KMS-11 (cell line): ENCODE results near the gene ID3.
"Not testable (repeated sequence)": the region's sequence is repeated elsewhere in the genome, so short reads cannot be mapped to it uniquely, and the experiment has no call there.

Experiments used
- H2AFZ ChIP-seq: fragments of 200-600 bp; sonication (generic); 2 replicates; pipeline ENCODE4 v1.6.1; 2016; ENCODE audit warnings: antibody characterized with exemption, mixed run types, low read depth
- H3K27ac ChIP-seq: fragments of 200-600 bp; sonication (generic); 2 replicates; pipeline ENCODE4 v1.6.1; 2016; ENCODE audit warnings: mild to moderate bottlenecking, mixed run types
- H3K27me3 ChIP-seq: fragments of 200-600 bp; sonication (generic); 2 replicates; pipeline ENCODE4 v1.6.1; 2017; ENCODE audit warnings: mild to moderate bottlenecking, low read depth, mixed run types, moderate library complexity; ENCODE audit not compliant: insufficient read depth
- H3K36me3 ChIP-seq: fragments of 200-600 bp; sonication (generic); 2 replicates; pipeline ENCODE4 v1.6.1; 2017; ENCODE audit warnings: mild to moderate bottlenecking, mixed run types; ENCODE audit not compliant: insufficient read depth
- H3K4me1 ChIP-seq: fragments of 200-600 bp; sonication (generic); 2 replicates; pipeline ENCODE4 v1.6.1; 2016; ENCODE audit warnings: mild to moderate bottlenecking, low read depth, mixed run types; ENCODE audit not compliant: poor library complexity, severe bottlenecking
- H3K4me2 ChIP-seq: fragments of 200-600 bp; sonication (generic); 2 replicates; pipeline ENCODE4 v1.7.0; 2016; ENCODE audit warnings: mild to moderate bottlenecking, mixed run types
- H3K4me3 ChIP-seq: fragments of 200-600 bp; sonication (generic); IDR thresholded peaks from 2 replicates; pipeline ENCODE4 v1.6.1; 2017; ENCODE audit warnings: low read depth, low read length, mixed read lengths; ENCODE audit not compliant: insufficient read depth
- H3K79me2 ChIP-seq: fragments of 200-600 bp; sonication (generic); 2 replicates; pipeline ENCODE4 v1.6.1; 2016; ENCODE audit warnings: low read depth, mixed run types; ENCODE audit not compliant: insufficient read depth
- H3K9ac ChIP-seq: fragments of 200-600 bp; sonication (generic); 2 replicates; pipeline ENCODE4 v1.6.1; 2016; ENCODE audit warnings: mild to moderate bottlenecking, mixed run types
- H4K20me1 ChIP-seq: fragments of 200-600 bp; sonication (generic); 2 replicates; pipeline ENCODE4 v1.6.1; 2016; ENCODE audit warnings: mild to moderate bottlenecking, mixed run types; ENCODE audit not compliant: insufficient read depth
- TF ChIP-seq, protein P1 (sequence below): fragments of 200-600 bp; sonication (generic); conservative IDR thresholded peaks from 2 replicates; pipeline ENCODE4 v1.6.1; 2017; ENCODE audit warnings: low read depth, mild to moderate bottlenecking, antibody characterized with exemption, low read length, moderate library complexity, mixed read lengths

The ID3 gene

DNA sequence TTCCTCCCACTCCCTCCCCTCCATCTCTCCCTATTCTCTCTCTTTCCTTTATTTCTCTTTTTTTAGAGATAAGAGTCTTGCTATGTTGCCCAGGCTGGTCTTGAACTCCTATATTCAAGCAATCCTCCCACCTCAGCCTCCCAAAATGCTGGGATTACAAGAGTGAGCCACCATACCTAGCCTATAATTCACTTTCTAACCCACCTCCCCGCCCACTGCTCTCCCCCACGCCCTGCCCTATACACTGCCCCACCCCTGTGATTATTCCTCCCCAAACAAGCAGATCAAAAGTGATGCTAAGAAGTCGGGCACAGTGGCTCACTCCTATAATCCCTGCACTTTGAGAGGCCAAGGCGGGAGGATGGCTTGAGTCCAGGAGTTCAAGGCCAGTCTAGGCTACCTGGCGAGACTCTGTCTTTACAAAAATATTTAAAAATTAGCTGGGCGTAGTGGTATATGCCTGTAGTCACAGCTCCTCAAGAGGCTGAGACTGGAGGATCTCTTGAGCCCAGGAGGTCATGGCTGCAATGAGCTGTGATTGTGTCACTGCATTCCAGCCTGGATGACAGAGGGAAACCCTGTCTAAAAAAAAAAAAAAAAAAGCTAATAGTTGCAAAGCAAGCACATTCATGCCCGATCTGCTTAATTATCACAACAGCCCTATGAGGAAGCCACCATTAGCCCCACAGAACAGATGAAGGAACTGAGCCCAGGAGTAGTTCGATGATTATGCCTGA is 15.4 kb downstream of the ID3 start:
- Histone ChIP-seq H3K36me3 (no peaks in the 10 kb centered on the region), H3K9ac (no peak overlapping the region), H3K27ac (no peak overlapping the region), H3K4me3 (no peak overlapping the region), H4K20me1 (no peaks in the 10 kb centered on the region), H3K79me2 (no peaks in the 10 kb centered on the region), H3K4me1 (peaks cover 17% of the 10 kb centered on the region), H3K27me3 (no peaks in the 10 kb centered on the region), H3K4me2 (no peak overlapping the region), H2AFZ (no peak overlapping the region)
- TF ChIP-seq, protein P1, sequence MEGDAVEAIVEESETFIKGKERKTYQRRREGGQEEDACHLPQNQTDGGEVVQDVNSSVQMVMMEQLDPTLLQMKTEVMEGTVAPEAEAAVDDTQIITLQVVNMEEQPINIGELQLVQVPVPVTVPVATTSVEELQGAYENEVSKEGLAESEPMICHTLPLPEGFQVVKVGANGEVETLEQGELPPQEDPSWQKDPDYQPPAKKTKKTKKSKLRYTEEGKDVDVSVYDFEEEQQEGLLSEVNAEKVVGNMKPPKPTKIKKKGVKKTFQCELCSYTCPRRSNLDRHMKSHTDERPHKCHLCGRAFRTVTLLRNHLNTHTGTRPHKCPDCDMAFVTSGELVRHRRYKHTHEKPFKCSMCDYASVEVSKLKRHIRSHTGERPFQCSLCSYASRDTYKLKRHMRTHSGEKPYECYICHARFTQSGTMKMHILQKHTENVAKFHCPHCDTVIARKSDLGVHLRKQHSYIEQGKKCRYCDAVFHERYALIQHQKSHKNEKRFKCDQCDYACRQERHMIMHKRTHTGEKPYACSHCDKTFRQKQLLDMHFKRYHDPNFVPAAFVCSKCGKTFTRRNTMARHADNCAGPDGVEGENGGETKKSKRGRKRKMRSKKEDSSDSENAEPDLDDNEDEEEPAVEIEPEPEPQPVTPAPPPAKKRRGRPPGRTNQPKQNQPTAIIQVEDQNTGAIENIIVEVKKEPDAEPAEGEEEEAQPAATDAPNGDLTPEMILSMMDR, result no peak

DNA sequence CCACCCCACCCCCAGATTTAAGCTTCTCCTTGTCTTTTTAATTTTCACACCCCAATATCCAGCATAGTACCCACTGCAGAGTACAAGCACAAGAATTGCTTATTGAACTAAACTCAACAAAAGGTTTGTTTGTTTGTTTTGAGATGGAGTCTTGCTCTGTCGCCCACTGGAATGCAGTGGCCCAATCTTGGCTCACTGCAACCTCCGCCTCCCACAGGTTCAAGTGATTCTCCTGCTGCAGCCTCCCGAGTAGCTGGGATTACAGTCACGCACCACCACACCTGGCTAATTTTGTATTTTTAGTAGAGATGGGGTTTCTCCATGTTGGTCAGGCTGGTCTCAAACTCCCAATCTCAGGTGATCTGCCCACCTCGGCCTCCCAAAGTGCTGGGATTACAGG is 16.4 kb downstream of the ID3 start:
- not testable (repeated sequence) for H3K79me2 ChIP-seq, H3K27me3 ChIP-seq, H3K36me3 ChIP-seq, H2AFZ ChIP-seq, H3K27ac ChIP-seq, H3K4me3 ChIP-seq, H3K9ac ChIP-seq, H4K20me1 ChIP-seq, H3K4me2 ChIP-seq
- peaks cover 24% of the 10 kb centered on the region for H3K4me1 ChIP-seq

DNA sequence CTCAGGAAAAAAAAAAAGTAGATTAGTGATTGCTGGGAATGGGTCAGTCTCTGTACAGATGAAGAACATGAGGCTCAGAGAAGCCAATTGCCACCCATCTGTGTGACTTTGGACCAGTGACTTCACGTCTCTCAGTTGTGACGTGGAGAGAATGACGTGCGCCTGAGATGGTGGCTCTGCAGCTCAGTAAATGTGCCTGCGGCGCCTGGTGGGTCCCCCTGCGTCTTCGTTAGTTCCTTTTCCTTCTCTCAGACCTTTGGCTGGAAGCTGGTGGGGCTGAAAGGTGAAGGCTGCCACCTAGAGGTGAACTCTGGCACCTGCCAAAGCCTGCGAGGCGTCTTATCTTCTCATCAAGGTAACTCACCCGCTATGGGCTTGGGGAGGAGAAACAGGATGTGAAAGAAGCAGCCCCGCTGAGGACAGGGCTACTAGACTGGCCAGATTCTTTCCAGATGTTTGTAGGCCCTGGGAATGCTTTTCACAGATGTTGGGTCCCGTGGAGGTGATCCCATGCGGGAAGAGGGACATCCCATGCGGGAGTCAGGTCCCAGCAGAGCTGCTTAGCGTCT is 19.5 kb downstream of the ID3 start:
- TF ChIP-seq, protein P1, result peak; percentile 87
- Histone ChIP-seq H3K4me1 (peaks cover 52% of the 10 kb centered on the region), H3K79me2 (no peaks in the 10 kb centered on the region), H3K4me3 (no peak overlapping the region), H3K4me2 (peak overlapping the region; percentile 62), H2AFZ (peak overlapping the region; percentile 80), H3K36me3 (no peaks in the 10 kb centered on the region), H4K20me1 (no peaks in the 10 kb centered on the region), H3K27ac (no peak overlapping the region; the same call in 1 of the 2 replicates), H3K27me3 (no peaks in the 10 kb centered on the region), H3K9ac (peak overlapping the region; percentile 12; the same call in 1 of the 2 replicates)

GRCh38 chr1:23537296-23537973 is 21.9 kb downstream of the ID3 start:
- Histone ChIP-seq H3K4me2 (peak overlapping the region; percentile 29; the same call in 1 of the 2 replicates), H3K4me1 (peaks cover 75% of the 10 kb centered on the region), H3K27ac (peak overlapping the region; percentile 25; the same call in 1 of the 2 replicates), H3K27me3 (no peaks in the 10 kb centered on the region), H4K20me1 (no peaks in the 10 kb centered on the region), H2AFZ (no peak overlapping the region), H3K79me2 (no peaks in the 10 kb centered on the region), H3K9ac (no peak overlapping the region), H3K4me3 (no peak overlapping the region), H3K36me3 (no peaks in the 10 kb centered on the region)
- TF ChIP-seq, protein P1, result no peak
